Measurements from ENCODE around the gene STEEP1. TPM values are rescaled to one million over a fixed set of nuclear protein-coding genes. Genes with fewer than 3 reads are reported as not detected.

STEEP1 gene
- total and polyA plus RNA-seq, 10 of the 15 experiments (the other 5 are each of a cell fraction or from before 2014, with no cell fraction given) = 15.1 to 53.8 (median 26.0) TPM

DNA sequence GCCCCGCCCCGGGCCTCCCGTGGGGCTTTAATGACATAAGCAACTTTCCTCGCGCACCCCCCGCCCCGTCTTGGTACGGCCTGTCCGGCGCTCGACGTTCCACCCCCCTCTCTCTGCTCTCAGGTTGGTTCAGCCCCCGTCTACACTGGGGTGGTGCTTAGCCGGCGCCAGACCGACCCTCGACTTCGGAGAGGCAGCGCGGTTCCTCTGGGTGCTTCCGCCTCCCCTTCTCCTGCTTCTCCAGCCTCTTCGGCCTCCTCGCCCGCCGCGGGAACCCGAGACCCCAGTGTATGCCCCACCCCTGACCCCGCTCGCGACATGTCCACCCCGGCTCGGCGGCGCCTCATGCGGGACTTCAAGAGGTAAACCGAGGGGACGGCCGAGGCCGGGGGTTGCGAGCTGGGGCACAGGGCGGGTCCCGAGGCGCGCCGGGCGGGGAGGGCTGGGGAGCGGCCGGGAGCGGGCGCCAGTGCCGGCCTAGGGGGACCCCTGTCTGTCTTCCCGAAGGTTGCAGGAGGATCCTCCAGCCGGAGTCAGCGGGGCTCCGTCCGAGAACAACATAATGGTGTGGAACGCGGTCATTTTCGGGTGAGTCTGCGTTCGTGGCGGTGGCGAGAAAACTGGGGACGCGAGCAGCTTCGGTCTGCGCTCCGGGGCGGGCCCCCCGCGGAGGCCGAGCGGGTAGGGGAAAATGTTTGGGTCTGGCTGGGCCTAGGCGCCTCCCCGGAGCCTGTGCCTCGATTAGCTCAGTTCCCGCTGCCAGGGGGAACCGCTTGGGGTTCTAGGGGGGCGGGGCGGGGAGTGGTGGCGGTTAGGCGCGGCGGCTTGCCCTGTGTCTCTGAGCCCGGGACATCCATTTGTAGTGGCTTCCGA lies 9.4 kb upstream of the STEEP1 start, which contains the start of gene UBE2A (continued):
- TF ChIP-seq SKIL (IDR thresholded peaks at IDR 0.05; ENCODE audit: low read depth, poor library complexity, severe bottlenecking) (peak; percentile 61), RELA (IDR thresholded peaks at IDR 0.05; ENCODE audit: borderline replicate concordance, partially characterized antibody) (peak; percentile 38), SIX5 (IDR thresholded peaks at IDR 0.05; ENCODE audit: low read depth, low read length, severe bottlenecking) (peak; percentile 54), SRF (IDR thresholded peaks at IDR 0.05; ENCODE audit: low read depth in 2 of 2, low read length in 2 of 2) (no peak), MEF2A (IDR thresholded peaks at IDR 0.05; ENCODE audit: insufficient read depth, low read depth, low read length) (0 out of 2 replicates have a peak, but pooled peaks have one; percentile 32), EGR1 (IDR thresholded peaks at IDR 0.05; ENCODE audit: borderline replicate concordance in 1 of 2, low read depth in 2 of 2, low read length in 2 of 2) (no peak), CBFB (IDR thresholded peaks at IDR 0.05; ENCODE audit: low read depth) (no peak), ATF7 (IDR thresholded peaks at IDR 0.05; ENCODE audit: low read depth) (peak; percentile 99), CBX5 (IDR thresholded peaks at IDR 0.05; ENCODE audit: low read depth) (no peak), KLF5 (IDR thresholded peaks at IDR 0.05; ENCODE audit: partially characterized antibody) (peak; percentile 96), ZNF24 (IDR thresholded peaks at IDR 0.05) (no peak), SP1 (IDR thresholded peaks at IDR 0.05; ENCODE audit: low read depth, low read length) (peak; percentile 63), ELK1 (IDR thresholded peaks at IDR 0.05; ENCODE audit: low read depth, low read length) (no peak), YBX1 (IDR thresholded peaks at IDR 0.05) (no peak)
- TF ChIP-seq, protein P1, sequence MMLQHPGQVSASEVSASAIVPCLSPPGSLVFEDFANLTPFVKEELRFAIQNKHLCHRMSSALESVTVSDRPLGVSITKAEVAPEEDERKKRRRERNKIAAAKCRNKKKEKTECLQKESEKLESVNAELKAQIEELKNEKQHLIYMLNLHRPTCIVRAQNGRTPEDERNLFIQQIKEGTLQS (IDR thresholded peaks at IDR 0.05; ENCODE audit: borderline replicate concordance, extremely low read depth, low read depth, low read length) = no peak
- TF ChIP-seq, protein P2, sequence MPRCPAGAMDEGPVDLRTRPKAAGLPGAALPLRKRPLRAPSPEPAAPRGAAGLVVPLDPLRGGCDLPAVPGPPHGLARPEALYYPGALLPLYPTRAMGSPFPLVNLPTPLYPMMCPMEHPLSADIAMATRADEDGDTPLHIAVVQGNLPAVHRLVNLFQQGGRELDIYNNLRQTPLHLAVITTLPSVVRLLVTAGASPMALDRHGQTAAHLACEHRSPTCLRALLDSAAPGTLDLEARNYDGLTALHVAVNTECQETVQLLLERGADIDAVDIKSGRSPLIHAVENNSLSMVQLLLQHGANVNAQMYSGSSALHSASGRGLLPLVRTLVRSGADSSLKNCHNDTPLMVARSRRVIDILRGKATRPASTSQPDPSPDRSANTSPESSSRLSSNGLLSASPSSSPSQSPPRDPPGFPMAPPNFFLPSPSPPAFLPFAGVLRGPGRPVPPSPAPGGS (IDR thresholded peaks at IDR 0.05; ENCODE audit: borderline replicate concordance, insufficient read depth, low read depth, low read length, poor library complexity, severe bottlenecking) = no peak
- TF ChIP-seq, protein P3, sequence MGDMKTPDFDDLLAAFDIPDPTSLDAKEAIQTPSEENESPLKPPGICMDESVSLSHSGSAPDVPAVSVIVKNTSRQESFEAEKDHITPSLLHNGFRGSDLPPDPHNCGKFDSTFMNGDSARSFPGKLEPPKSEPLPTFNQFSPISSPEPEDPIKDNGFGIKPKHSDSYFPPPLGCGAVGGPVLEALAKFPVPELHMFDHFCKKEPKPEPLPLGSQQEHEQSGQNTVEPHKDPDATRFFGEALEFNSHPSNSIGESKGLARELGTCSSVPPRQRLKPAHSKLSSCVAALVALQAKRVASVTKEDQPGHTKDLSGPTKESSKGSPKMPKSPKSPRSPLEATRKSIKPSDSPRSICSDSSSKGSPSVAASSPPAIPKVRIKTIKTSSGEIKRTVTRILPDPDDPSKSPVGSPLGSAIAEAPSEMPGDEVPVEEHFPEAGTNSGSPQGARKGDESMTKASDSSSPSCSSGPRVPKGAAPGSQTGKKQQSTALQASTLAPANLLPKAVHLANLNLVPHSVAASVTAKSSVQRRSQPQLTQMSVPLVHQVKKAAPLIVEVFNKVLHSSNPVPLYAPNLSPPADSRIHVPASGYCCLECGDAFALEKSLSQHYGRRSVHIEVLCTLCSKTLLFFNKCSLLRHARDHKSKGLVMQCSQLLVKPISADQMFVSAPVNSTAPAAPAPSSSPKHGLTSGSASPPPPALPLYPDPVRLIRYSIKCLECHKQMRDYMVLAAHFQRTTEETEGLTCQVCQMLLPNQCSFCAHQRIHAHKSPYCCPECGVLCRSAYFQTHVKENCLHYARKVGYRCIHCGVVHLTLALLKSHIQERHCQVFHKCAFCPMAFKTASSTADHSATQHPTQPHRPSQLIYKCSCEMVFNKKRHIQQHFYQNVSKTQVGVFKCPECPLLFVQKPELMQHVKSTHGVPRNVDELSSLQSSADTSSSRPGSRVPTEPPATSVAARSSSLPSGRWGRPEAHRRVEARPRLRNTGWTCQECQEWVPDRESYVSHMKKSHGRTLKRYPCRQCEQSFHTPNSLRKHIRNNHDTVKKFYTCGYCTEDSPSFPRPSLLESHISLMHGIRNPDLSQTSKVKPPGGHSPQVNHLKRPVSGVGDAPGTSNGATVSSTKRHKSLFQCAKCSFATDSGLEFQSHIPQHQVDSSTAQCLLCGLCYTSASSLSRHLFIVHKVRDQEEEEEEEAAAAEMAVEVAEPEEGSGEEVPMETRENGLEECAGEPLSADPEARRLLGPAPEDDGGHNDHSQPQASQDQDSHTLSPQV (IDR thresholded peaks at IDR 0.05) = no peak
- TF ChIP-seq, protein P4, sequence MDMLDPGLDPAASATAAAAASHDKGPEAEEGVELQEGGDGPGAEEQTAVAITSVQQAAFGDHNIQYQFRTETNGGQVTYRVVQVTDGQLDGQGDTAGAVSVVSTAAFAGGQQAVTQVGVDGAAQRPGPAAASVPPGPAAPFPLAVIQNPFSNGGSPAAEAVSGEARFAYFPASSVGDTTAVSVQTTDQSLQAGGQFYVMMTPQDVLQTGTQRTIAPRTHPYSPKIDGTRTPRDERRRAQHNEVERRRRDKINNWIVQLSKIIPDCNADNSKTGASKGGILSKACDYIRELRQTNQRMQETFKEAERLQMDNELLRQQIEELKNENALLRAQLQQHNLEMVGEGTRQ (IDR thresholded peaks at IDR 0.05; ENCODE audit: borderline replicate concordance, low read depth, low read length) = no peak

Data from GM12878 (cell line).